Esophagus squamous epithelium (tissue), 4 donors: Measurements from ENCODE around the gene COL23A1.

Experiments
- POLR2A ChIP-seq, 4 donors: fragments of 450-650 bp; IDR thresholded peaks; one replicate each; pipeline ENCODE4 v1.6.1; 2017; ENCODE audit warnings: antibody characterized with exemption in 4 of 4, mild to moderate bottlenecking in 4 of 4, moderate library complexity in 3 of 4
- TF ChIP-seq, protein P1 (sequence below), 6 experiments: fragments of 450-650 bp in 4 of 6; fragments of 200-600 bp in 2 of 6; sonication (generic) in 2 of 6; IDR thresholded peaks; one replicate each; pipeline ENCODE4 v1.5.1; 2016 to 2019; ENCODE audit warnings: antibody characterized with exemption in 6 of 6, mild to moderate bottlenecking in 4 of 6, moderate library complexity in 4 of 6

- TF ChIP-seq POLR2A (IDR thresholded peaks at IDR 0.05): no peak
- TF ChIP-seq, protein P1, sequence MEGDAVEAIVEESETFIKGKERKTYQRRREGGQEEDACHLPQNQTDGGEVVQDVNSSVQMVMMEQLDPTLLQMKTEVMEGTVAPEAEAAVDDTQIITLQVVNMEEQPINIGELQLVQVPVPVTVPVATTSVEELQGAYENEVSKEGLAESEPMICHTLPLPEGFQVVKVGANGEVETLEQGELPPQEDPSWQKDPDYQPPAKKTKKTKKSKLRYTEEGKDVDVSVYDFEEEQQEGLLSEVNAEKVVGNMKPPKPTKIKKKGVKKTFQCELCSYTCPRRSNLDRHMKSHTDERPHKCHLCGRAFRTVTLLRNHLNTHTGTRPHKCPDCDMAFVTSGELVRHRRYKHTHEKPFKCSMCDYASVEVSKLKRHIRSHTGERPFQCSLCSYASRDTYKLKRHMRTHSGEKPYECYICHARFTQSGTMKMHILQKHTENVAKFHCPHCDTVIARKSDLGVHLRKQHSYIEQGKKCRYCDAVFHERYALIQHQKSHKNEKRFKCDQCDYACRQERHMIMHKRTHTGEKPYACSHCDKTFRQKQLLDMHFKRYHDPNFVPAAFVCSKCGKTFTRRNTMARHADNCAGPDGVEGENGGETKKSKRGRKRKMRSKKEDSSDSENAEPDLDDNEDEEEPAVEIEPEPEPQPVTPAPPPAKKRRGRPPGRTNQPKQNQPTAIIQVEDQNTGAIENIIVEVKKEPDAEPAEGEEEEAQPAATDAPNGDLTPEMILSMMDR (IDR thresholded peaks at IDR 0.05): no peak
Measured at GRCh38 chr5:178445534-178445933, 144.7 kb downstream of the COL23A1 start.
